NCI-H2029 (cell line): Measurements from ENCODE around the gene CHORDC1.
"Not testable (repeated sequence)": the region's sequence is repeated elsewhere in the genome, so short reads cannot be mapped to it uniquely, and the experiment has no call there.

Experiments
- DNase-seq: peaks from one replicate; lab custom pipeline; 2025; lab: John Stamatoyannopoulos, UW

CHORDC1 gene

DNA sequence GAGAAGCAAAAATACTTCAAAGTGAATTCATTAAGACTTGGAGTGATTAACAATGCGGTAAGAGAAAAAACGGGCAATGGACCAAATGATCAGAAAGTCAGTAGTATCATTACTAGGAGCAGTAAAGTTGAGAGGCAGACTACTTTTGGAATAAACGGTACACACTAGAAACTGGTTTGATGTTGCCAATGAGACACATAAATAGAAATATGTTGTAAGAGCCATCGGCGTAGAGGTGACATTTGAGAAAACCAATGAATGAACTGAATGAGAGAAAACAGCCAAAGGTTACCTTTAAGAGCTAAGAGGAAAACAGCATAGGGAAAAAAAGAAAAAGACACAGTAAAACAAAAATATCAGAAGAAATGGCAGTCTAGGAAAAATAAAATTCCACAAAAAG, 6.2 kb downstream of the CHORDC1 start:
- DNase-seq = no peak

DNA sequence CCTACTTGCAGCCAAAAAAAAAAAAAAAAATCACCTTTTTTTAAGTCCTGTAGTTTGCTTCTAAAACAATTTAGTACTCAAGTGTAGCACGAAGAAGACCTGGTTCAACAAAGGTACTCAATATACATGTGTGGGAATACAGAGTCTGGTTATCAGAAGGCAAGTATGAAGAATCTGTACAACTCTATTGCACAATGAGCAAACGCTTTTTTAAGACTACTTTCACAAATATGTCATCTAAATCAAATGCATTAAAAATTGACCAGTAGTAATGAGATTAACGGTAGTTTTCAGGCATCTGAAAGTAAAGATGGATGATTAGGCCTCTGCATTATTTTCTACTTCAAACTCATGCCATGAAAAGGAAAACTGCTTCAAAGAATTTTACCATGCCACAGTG, 9.5 kb downstream of the CHORDC1 start:
- DNase-seq = no peak

DNA sequence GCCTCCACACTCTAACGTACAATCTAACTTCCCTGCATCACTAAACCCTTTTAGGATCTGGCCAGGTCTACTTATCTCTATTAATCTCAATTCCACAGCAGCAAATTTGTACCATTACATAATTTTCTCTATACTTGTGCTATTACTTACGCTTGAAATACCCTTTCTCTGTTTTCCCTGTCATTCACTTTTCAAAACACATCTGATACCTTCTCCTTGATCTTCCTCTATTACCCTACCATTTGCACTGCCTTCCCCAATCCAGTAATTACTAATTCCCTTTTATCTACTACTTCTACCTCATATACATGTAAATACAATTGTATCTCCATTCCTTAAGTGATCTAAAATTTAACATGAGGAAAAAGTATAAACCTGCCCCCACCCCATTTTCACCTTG, 14.0 kb downstream of the CHORDC1 start:
- no peak for DNase-seq

DNA sequence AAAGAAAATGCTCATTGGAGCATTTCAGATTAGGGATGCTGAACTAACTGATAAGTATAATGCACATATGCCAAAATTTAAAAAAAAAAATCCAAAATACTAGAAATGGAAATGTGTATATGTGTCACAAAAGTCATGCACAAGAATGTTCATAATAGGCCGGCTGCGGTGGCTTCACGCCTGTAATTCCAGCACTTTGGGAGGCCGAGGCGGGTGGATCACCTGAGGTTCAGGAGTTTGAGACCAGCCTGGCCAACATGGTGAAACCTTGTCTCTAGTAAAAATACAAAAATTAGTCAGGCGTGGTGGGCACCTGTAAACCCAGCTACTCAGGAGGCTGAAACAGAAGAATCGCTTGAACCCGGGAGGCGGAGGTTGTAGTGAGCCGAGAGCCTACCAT, 14.9 kb downstream of the CHORDC1 start:
- not testable (repeated sequence) for DNase-seq

DNA sequence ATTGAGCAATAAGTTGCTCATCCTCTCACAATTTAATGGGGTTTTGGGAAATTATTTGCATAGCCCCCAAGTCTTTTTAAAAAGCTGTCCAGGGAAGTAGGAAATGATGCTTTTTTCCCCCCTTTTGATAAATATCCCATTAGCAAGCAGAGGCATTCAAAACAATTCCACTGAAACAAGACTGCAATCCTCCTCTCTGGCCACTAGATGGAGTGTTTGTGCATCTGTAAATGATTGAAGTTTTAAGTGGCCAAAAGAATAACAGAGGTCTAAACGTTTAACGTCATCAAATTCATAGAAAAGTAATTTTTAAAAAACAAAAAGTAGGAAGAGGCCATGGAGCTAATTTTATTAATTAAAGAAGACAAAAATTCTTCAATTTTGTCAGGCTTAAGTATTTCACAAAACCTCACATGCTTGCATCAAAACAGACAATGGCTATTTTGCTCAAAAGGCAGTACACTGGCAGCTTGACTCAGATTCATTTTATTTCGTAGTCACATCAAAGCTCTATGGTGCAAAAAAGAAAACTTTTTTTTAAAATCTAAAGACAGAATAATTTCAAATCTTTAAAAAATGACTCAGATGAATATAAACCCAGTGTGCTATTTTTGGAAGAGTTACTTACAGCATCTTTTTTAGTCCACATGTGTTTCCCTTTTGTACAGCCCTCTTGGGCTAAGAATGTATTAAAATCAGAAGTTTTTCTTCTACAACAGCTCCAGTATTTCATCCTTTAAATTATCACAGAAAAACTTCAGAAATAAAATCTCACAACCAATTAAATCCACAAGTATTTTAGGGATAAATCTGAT, 17.8 kb downstream of the CHORDC1 start:
- DNase-seq = peak; percentile 8

DNA sequence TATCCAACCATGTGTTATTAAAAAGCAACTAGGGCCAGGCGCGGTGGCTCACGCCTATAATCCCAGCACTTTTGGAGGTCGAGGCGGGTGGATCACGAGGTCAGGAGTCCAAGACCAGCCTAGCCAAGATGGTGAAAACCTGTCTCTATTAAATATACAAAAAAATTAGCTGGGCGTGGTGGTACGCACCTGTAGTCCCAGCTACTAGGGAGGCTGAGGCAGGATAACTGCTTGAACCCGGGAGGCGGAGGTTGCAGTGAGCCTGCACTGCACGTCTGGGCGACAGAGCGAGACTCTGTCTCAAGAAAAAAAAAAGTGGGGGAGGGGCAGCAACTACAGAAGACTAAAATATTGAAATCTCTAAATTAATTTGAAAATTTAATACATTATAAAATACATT, 18.4 kb downstream of the CHORDC1 start:
- DNase-seq = no peak

DNA sequence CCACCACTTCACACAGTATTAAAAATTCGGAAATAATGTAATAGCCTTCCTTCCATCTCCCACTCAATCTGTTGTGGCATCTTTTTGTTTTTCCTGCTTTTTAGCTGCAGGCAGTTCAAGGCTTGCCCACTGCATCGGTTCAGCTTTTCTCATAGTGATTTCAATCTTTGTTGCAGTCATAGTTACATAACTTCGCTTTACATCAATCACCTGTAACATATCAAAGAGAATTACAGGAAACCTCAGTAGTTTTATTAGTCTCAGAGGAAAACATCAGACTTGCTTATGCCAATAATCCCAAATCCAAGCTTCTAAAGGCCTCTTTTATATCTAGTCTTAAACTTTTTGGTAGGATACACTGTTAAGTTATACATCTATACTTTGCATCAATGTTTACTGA, 20.5 kb downstream of the CHORDC1 start:
- no peak for DNase-seq

DNA sequence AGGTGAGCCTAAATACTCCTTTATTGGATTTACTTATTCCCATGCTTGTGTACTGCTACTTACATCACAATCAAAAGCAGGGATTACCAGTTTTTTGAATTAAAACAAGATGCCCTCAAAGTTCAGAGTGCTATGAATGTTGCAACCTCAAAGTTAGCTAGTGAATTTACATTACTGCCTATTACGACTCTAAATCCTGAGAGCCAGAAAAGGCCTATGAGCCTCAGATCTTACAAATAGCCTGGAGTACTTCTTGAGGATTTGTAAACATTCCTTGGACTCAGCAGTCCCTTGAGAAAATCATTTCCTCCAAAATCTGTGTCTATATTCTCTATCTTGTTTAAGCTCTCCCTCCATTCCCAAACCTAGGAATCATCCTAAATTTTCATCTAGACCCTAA, 25.5 kb downstream of the CHORDC1 start:
- no peak for DNase-seq

DNA sequence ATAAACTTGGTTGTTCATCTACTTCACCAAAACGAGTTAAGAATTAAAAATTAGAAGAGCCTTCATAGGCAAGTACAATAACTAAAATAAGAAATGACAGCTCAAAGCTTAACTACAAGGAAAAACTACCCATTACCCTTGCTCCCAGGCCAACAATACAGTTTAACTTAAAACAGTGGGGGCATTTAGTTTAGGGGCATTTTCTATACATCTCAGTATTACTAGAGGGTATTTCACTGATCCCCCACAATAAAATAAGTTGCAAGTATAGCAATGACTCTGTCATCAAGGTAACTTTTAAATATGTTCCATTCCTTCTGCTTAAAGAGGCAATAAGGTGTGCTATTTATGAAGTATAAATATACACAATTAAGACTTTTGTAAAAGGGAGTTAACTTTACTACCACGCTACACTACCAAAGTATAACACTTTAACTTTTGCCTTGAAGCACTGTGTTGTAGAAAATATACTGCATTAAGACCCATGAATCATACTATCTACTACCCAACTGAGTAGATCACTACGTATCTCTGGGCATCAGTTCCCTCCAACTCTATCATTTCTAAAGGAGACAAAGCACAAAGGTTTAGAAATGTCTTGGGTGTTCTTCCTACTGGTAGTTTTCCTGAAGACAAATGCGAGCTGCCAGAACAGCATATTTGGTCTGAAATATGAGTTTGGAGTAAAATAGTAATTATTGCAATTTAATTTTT, 29.8 kb downstream of the CHORDC1 start:
- no peak for DNase-seq

DNA sequence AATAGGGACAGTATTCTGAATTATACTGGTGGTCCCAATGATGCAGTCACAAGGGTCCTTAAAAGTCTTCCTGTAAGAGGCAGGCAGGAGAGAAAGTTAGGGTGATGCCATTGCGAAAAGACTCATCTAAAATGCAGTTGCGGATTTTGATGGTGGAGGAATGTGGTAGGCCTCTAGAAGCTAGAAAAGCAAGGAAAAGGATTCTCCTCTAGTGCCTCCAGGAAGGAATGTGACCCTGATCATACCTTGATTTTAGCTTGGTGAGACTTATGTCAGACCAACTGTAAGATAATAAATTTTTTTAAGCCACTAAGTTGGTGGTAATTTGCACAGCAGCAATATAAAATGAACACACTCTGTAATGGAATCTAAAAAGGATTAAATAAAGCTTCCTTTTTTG, 33.8 kb downstream of the CHORDC1 start:
- DNase-seq = no peak

DNA sequence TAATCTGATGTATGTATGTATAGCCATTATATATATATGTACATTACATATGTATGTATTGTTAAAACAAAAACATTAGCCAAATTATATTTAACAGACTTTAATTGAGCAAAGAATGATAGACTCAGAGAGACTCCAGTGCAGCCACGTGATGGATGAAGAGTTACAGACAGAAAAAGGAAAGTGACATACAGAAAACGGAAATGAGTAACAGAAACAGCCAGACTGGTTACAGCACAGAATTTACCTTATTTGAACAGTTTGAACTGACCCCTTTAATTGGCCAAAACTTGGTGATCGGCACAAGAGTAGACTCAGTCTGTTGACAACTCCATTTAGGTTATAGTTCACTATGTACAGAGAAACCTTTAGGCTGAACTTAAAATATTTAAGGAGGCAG, 35.0 kb downstream of the CHORDC1 start:
- DNase-seq = no peak

DNA sequence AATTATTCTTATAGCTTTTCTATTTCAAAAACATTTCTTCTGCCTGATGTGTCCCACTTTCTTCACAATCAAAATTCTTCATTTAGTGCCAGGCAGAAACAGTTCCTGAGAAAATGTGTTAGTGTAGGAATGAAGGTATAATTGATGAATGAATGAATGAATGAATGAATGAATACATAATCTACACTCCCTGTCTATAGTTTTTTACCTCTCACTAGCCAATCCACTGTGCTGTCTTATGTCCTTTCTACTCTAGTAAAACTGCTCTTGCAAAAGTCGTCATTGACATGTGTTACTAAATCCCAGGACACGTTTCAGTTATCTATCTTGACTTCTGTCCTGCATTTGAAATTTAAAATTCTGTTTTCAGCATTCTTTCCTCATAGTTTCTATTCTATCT, 42.9 kb downstream of the CHORDC1 start:
- DNase-seq = no peak

DNA sequence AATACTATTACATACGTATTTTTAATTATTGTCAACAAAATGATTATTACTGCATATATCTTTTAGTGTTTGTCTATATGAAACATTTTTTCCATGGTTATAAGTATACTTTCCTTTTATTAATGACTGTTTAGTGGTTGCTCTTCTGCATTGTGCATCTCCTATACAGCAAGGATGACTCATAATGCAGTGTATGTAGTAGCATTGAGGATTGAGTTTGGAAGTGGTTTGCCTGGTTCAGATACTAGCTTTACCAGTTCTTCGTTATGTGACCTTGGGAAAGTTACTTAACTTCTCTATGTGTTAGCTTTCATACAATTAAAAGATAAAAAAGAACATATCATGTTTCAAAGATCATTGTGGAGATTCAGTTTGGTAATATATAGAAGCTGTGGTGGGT, 44.1 kb downstream of the CHORDC1 start:
- DNase-seq = no peak

DNA sequence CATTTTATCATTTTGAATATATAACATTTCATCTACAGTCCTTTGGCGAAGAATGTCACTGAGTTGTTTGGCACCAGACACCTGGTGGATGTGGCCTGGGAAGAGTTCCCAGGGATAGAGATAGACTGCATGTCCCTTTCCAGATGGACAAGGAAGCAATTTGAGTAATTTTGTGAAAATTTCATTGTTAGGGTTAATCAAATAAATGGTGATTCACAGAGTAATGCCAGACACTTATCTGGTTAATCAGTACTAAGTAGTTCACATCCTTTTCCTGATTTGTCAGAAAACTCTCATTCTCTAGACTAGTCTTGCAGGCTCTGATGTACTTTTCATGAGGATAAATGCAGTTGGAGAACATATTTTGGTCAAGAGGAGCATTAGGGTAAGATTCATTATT, 46.8 kb downstream of the CHORDC1 start:
- DNase-seq = no peak

DNA sequence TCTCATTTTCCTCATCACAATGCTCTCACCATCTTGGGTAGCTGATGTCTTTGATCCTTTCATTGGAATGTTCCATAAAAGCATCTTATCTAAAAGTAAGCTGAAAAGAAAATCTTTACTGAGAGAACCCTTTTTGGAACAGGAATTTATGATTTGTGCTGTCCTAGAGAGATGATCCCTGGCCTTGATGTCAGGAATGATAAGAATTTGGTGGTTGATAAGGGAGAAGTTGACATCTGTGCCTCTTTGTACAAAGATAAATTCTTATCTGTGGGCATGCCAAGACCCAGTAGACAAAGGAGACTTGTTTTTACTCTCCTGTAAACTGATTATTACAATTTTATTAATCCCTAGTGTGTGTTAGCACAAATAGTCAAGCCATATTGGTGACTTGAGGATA, 51.5 kb downstream of the CHORDC1 start:
- no peak for DNase-seq

DNA sequence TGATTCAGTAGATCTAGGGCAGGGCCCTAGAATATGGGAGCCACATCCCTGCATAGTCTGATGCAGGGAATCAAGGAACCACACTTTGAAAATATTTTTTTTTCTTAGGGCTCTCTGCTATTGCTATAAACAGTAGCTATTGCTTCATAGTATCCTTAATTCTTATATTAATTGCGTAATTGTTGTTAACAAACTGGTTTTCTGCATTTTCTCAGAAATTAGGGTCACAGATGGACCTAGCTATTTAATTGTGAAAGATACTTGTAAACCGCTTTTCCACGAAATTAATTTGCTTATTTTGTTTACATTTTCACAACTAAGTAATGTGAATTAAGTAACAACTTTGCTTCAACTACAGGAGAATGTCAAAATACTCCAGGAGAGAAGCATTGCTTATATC, 54.3 kb downstream of the CHORDC1 start:
- DNase-seq = no peak

DNA sequence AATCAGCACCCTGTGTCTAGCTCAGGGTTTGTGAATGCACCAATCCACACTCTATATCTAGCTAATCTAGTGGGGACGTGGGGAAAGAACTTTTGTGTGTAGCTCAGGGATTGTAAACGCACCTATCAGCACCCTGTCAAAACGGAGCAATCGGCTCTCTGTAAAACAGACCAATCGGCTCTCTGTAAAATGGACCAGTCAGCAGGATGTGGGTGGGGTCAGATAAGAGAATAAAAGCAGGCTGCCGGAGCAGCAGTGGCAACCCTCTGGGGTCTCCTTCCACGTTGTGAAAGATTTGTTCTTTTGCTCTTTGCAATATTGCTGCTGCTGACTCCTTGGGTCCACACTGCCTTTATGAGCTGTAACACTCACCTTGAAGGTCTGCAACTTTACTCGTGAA, 55.1 kb downstream of the CHORDC1 start:
- not testable (repeated sequence) for DNase-seq

DNA sequence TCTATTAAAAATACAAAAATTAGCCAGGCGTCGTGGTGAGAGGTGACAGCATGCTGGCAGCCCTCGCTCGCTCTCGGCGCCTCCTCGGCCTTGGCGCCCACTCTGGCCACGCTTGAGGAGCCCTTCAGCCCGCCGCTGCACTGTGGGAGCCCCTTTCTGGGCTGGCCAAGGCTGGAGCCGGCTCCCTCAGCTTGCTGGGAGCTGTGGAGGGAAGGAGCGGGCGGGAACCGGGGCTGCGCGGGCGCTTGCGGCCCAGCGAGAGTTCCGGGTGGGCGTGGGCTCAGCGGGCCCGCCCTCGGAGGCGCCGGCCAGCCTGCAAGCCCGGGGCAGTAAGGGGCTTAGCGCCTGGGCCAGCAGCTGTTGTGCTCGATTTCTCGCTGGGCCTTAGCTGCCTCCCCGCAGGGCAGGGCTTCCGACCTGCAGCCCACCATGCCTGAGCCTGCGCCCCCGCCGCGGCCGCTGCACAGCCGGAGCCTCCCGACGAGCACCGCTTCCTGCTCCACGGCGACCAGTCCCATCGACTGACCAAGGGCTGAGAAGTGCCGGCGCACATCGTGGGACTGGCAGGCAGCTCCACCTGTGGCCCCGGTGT, 55.8 kb downstream of the CHORDC1 start:
- DNase-seq = not testable (repeated sequence)
